Measurements from ENCODE around the gene MSN.
"Not testable (repeated sequence)": the region's sequence is repeated elsewhere in the genome, so short reads cannot be mapped to it uniquely, and the experiment has no call there.

MSN gene

DNA sequence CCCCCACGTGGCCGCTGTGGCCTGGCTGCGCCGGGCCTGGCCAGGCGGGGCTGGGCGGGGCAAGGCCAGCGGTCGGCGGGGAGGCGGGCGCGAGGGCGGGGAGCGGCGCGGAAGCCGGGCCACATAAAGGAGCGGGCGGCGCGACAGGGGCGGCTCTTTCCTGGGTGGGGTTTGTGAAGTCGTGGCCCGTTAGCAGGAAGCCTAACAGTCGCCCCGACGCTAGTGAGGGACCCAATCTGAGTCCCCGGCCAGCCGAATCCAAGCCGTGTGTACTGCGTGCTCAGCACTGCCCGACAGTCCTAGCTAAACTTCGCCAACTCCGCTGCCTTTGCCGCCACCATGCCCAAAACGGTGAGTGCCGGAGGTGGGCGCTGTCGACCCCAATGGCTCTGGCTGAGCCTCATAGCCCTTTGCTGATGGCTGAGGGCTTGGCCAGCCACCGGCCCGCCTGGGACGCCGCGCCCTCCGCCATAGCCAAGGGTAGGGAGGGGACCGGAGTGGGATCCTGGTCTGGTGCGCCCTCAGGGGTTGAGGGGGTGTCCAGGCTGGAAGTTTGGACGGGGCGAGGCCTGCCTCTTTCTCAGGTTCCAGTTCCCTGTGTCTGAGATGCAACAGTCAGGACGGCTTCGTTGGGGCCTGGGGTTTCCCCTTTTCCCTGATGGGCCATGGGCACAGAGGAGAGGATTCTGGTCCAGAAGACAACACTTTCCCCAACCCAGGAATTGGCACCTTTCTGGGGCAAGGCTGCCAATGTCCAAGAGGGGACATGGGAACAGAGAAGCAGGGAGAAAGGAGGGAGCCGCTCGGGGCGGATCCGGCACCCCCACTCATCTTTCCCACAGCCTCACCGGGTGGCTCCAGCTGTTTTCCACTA, at the start of gene MSN:
MSN (plus strand) TSS at position 152 of the 874 bp plus-strand sequence; CDS start at position 340, 188 bp downstream.
- DNase-seq = no peak

DNA sequence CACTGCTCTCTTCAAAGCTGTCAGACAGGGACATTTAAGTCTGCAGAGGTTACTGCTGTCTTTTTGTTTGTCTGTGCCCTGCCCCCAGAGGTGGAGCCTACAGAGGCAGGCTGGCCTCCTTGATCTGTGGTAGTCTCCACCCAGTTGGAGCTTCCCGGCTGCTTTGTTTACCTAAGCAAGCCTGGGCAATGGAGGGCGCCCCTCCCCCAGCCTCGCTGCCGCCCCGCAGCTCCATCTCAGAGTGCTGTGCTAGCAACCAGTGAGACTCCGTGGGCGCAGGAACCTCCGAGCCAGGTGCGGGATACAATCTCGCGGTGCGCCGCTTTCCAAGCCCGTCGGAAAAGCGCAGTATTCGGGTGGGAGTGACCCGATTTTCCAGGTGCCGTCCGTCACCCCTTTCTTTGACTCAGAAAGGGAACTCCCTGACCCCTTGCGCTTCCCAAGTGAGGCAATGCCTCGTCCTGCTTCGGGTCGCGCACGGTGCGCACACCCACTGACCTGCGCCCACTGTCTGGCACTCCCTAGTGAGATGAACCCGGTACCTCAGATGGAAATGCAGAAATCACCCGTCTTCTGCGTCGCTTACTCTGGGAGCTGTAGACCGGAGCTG, 47.3 kb upstream of the MSN start:
- DNase-seq = peak; percentile 0

DNA sequence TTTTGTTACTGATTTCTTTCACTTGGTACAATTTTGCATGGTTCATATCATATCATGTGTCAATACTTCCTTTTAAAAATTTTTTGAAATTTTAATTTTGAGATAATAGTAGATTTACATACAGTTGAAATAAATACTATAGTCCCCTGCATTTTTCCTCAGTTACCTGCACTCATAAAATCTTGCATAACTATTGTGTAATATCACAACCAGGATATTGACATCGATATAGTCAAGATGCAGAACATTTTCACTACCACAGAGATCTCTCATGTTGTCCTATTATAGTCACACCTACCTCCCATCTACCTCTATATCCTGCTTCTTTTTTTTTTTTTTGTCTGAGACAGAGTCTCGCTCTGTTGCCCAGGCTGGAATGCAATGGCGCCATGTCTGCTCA, 36.7 kb upstream of the MSN start:
- no peak for DNase-seq

DNA sequence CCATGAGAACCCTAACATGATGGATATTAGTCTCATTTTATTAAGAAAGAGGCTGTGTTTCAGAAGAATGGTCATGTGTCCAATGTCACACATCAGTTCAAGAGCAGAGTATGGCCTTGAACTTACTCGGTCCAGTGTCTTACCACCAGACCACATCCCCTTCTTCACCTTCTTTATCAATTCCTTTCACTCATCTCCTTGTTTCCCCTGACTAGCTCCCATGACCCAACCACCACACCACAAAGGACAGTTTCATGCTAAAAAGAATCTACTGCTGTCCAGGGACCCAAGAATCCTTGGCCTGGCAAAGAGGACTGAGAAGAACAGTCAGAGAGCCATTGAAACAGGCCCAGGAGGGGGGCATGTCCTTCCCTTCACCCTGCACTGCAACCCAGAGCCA, 33.6 kb upstream of the MSN start:
- DNase-seq = no peak

DNA sequence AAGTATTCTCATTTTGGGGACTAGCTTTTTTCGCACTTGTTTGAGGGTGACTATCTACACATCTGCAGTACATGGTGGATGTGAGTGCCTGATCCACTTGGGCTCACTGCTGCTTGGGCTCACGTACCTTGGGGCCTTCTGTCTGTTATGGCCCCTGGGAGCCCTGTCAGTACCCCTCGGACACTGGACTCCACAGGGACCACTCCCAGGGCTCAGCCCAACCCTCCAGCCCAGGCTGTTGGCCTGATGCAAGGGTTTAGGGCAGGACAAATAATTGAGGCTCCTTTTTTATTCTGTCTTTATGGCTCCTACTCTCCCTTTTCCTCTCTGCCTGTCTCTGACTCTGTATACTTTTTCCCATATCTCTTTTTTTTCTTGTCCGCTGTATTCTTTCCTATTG, 32.7 kb upstream of the MSN start:
- DNase-seq = no peak

DNA sequence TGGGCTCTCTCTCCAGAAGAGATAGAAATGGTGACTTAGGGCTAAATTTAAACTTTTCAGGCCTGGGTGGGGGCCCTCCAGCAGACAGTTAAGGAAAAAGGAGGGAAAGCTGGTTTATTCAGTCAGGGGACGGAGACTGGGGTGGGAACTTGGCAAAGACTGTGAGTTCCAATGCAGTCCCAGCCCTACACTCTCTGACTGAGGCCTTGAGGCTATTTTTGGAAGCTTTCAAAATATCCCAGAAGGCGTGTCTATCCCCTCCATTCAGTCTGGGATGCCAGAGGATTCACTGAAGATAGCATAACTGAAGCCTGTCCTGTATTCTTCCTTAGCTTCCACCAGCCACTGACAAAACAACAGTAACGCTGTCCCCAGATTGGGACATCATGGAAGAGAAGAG, 32.1 kb upstream of the MSN start:
- no peak for DNase-seq

DNA sequence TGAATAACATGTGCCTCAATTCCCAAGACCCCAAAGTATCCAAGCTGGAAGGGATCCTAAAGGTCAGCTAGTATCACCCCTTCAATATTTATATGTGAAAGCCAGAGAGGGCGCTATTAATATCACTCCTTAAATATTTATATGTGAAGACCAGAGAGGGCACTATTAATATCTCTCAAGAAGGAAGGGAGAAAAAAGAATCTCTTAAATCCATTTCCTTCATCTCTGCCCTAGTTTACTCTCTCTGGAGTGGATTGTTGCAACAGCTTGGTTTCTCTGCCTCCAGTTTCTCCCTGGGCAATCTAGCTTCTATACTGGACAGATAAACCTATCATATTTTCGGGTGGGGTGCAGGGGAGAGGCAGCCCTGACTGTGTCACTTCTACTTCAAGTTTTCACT, 31.6 kb upstream of the MSN start:
- DNase-seq = no peak

DNA sequence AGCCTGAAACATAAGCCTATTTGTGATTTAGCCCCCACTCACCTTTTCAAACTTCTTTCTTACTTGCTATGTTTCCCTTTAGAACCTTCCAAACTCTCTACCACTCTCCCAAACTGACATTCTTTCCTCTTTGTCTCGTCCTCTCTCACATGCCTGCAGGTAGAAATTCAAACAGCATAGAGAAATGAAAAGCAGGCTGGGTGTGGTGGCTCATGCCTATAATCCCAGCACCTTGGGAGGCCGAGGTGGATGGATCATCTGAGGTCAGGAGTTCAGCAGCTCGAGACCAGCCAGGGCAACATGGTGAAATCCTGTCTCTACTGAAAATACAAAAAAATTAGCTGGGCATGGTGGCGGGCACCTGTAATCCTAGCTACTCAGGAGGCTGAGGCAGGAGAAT, 31.2 kb upstream of the MSN start:
- not testable (repeated sequence) for DNase-seq

DNA sequence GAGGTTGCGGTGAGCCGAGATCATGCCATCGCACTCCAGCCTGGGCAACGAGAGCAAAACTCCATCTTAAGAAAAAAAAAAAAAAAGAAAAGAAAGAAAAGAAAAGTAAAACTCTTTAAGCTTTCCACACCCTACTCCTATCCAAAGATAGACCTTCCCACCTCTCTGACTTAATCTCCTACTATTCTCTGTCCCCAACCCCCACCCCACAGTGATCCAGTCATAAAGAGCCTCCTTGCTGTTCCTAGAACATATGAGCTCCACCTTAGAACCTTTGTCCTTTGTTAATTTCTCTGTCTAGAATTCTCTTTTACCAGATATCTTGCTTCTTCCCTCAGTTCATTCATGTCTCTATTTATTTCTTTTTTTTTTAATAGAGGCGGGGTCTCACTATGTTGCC, 30.1 kb upstream of the MSN start:
- DNase-seq = no peak

DNA sequence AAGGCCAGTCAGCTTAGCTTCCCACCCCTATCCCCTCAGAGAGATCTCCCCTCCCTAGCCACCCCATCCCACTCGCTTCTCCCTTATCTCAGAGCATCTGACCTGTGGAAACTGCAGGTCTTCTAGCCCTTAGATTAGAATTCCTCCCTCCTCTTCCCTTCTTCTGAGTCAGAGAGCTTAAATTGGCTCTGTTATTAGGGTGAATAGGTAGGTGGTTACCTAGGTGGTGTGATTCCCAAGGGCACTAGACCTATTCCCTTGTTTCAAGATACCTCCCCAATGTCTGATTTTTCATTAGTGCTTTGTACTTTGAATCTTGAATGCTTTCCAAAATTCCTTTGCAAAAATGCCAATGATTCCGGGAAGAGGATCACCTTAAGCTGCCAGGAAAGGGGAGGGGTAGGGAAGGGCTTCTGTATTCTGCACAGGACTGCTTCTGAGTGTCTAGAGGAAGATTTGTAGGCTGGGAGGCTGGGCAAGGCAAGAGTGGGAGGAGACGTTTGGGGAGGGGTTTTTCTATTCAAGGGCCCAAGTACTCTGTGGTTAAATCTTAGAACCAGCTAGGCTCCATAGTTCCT, 24.5 kb upstream of the MSN start:
- DNase-seq = no peak

DNA sequence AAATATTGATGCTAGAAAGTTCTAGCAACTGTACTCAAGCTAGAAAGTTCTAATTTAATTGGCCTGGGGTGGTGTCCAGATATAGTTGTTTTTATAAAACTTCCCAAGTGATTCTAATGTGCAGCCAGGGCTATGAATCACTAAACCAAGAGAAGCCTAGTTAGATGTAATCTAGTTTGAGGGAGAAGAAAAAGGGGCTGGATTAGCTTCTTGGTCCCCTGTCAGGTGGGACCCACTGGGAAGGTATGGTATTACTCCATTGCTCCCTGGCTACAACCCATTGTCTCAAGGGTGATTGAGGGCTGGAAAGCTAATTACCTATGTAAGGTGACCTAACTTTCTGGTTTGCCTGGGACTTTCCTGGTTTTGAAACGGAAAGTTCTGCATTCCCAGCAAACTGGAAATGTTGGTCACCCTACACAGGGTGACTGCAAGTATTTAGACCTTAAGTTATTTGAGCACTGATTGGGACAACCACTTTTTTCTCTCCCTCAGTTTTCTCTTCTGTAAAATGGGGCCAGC, 23.9 kb upstream of the MSN start:
- DNase-seq = no peak

DNA sequence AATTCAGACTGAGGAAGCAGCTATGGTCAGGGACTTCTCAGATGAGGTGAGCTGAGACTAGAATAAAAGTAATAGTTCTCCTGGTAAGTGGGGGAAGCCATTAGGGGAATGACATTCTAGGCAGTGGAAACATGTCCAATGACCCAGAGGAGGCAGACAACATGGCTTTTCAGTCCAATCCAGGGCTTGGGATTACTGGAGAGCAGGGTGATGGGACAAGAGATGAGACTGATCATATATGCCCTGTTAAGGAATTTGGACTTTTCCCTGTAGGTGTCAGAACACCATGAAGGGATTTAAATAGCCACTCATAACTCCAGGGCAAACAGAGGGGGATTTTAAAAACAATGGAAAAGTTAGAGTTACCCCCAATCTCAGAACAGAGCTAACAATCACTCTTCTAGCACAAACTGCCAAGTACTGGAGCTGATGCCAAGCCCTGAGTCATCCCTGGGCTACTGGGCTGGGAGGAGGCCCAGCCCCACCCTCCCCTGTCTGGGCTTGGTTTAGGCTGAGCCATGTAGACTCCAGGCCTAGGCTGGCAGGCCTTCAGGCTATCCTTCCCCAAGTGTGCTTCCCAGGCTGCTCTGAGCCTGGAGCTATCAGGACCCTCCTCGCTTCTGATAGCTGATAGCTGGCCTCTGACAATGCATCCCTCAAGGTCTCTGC, 22.7 kb upstream of the MSN start:
- no peak for DNase-seq

DNA sequence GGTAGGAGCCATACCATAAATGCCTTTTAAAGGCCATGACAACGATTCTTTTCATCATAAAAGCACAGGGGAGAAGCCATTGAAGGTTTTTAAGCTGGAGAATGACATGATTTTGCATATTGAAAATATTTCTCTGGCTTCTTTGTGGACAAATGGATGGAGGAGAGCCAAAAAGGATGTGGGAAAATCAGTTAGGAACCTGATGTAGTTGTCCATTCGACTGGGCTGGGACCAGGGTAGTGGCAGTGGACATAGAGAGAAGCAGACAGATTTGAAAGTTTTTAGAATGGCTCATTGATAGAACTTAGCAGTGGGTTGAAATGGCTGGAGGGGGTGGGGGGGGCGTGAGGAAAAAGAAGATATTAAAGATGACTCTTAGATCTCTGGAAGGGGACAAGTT, 19.7 kb upstream of the MSN start:
- DNase-seq = no peak

DNA sequence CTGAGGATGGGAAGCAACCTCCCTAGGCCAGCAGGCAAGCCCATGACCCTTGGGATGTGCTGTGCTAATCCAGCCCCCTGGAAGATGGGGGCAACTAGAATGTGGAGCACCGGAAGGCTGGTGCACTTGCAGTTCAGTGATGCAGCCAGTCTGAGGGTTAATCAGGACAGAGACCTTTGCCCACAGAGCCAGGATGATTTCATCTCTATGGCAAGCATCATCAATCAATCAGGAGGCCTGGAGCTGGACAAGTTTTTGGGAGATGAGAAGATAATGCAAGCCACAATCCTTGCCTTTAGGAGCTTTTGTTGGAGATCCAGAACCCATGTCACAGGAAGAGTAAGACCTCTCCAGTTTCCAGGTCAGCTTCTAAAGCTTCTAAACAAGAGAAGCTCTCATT, 15.4 kb upstream of the MSN start:
- no peak for DNase-seq

DNA sequence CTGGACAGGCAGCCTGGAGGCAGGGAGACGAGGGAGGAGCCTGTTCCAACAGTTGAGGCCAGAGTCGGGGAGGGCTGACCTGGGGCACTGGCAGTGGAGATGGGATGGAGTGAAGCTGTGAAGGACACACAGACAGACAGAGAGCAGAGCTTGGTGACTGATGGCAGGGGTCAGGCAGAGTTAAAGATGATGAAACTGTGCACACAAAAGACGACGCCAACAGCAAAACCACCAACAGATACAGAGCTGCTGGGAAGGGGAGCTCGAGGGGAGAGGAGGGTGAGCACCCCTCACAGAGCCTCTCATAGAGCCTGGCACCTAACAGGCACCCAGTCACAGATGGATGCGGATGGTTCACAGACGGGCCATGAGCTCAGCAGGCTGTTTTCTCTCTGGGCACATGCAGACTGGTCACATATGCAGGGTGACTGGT, 10.4 kb upstream of the MSN start:
- not testable (repeated sequence) for DNase-seq

DNA sequence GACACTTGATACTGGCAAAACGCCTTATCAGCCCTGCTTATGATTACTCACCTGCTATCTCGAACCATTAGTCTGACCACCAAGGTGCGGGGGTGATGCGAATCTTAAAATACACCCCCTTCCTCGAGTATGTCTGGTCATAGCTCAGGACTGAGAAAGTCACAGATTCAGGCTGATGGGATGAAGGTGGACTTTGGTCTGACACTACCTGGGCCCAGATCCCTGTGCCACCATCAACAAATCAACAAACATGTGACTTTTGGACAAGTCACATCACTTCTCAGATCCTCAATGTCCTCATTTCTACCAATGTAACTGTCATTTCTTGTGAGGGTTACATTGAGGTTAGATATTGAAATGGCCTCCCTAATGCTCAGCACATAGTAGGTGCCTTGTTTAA, 9.8 kb upstream of the MSN start:
- no peak for DNase-seq

DNA sequence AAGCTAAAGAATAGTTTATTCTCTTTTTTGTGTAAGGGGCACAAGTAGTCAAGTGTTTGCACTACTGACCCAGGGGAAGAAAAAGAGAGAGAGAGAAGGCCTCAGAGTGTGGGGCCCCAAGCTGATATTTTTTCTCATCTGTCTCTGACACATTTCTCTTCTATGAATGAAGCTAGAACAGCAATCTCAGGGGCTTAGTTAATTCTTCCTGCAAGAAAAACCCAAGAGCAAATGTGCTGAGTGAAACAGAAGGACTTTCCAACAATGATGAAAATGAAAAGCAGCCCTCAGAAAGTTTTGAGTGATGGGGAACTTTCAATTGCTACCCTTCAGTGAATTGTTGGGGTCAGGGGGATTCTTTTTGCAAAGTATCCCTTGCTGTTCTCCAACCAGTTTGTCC, 9.2 kb upstream of the MSN start:
- no peak for DNase-seq

DNA sequence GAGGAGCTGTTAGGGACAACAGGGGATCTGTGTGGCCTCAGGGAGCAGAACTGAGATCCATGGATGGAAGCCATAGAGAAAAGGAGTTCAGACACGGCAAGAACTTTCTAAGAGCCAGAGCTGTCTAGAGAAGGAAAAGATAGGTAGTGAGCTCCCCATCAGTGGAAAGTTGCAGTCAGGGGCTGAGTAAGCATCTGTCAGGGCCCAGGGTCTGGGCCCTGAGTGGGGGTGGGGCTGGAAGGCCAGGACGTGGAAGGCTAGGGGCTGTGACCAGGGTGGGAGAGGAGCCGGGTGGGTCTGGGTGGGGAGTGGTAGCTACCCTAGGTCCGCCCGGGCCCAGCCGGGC, 324 bp upstream of the MSN start:
- DNase-seq = no peak

DNA sequence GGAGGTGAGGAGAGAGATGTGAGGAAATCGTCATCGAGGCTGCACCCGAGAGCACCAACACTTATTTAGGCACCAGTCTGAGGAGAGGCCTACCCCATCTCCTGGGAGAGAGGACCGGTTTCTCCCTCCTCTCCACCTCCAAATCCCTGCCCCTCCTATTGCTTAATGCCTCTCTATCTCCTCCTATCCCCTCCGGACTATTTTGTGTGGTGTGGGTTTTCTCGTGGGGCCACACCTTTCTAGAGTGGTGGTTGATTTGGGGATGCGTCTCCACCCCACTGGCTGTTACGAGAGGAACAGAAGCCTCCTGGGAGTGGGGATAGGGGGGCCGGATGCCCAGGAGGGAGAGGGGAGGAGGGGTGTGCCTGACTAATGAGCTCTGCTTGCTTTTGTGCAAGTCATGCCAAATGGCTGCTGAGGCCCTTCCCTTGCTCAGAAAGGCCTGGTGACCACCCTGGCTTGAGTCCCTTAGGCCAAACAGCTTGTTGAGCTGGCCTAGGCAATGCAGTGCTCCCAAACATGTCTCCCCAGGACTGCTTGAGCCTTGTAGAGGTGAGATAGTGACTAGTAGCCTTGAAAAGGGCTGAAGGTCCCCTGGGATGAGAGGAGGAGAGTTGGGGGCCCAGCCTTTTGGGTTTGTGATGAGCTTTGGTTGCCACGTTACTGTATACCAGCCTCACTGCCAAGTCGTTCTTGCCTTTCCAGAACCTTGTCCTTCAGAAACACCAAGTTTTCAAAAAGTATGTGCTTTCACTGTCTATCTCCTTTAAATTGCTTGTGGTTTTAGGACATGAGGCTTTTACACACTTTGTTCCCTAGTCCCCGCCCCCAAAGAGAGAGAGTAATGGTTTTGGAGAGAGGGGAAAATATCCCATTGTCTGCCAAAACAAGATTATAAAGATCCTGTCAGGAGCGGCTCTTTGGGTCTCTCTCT, 1.2 kb downstream of the MSN start:
- DNase-seq = no peak

DNA sequence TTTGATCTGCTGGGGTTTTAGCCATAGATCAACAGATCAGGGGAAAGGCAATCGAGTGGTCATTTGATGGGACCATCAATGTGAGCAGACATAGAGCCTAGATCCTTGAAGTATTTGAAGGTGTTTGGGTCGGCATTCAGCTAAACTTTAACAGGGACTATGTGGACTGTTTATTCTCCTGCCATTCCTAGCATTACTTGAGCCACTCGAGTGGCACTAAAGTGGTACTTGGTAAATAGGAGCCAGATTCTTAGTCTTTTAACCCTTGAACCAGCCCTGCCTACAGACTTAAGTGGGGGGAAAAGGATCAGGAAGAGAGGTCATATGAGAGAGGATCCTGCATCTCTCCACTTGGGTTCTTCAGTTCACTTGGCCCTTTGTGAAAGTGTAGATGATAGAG, 3.8 kb downstream of the MSN start:
- DNase-seq = no peak

DNA sequence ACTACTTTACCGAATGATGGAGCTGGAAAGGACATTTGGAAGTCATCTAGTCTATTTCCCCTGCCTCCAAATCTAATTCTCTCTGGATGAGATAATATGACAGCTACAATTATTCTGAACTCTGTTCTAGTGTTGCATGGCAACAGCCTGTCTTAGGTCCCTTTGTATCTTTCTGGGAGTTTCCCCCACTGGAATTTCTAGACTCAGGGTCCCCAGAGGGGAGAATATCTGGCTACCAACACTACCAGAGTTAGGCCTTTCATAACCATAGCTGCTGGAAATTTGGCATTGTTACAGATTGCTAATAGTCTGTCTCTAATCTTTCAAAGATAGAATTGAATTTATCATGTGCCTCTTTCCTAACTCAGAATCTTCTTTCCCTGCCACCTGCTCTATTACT, 4.5 kb downstream of the MSN start:
- no peak for DNase-seq

DNA sequence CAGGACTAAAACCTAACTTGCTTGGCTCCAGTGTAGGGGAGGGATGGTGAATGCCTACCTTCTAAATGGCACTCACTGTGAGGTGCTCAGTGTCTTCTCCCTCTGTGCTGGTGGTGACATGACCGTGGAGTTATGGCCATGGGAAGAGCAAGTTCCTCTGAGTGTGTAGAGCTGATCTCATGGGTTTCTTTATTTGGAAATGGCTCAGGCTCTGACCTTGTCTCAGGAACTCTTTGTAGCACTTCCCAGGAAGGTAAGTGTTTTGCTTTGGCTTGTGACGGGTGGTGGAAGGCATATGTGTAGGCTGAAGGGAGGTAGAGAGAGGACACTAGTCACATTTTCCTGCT, 6.4 kb downstream of the MSN start:
- no peak for DNase-seq
